Measurements from ENCODE around the gene PKIB.

GRCh38 chr6:122733259-122733658 lies 123.1 kb downstream of the PKIB start:
- TF ChIP-seq CTCF (IDR thresholded peaks at IDR 0.05; ENCODE audit: extremely low read depth in 1 of 2, insufficient read depth in 1 of 2, low read depth in 1 of 2, low read length in 2 of 2) (no peak), EZH2 (IDR thresholded peaks at IDR 0.05; ENCODE audit: borderline replicate concordance, low read depth, low read length, severe bottlenecking) (no peak)

Data from endothelial cell of umbilical vein (primary cell).